ENCODE data around the gene GPATCH11. TPM values are rescaled to one million over a fixed set of nuclear protein-coding genes. Genes with fewer than 3 reads are reported as not detected.

Gene GPATCH11
- total RNA-seq, 3 donors from 2014 or later = 8.9 to 38.7 (median 10.2) TPM

DNA sequence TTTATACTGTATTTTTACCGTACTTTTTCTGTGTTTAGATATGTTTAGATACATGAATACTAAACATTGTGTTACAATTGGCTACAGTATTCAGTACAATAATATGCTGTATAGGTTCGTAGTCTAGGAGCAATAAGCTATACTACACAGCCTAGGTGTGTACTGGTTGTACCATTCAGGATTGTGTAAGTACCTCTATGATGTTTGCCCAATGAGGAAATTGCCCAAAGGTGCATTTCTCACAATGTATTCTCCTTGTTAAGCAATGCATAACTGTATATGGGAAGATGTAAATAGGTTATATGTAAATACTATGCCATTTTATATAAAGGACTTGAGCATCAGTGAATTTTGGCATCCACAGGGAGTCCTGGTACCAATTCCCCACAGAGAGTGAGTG lies 61.7 kb downstream of the GPATCH11 start:
- Histone ChIP-seq H3K4me1 (no peaks in the 10 kb centered on the region), H3K4me3 (no peak overlapping the region), H3K27me3 (no peaks in the 10 kb centered on the region), H3K27ac (no peak overlapping the region), H3K9me3 (no peaks in the 10 kb centered on the region), H3K36me3 (peaks cover 11% of the 10 kb centered on the region)
- TF ChIP-seq POLR2AphosphoS5 (IDR thresholded peaks at IDR 0.05) (no peak), POLR2A (IDR thresholded peaks at IDR 0.05) (no peak)
- TF ChIP-seq, protein P1, sequence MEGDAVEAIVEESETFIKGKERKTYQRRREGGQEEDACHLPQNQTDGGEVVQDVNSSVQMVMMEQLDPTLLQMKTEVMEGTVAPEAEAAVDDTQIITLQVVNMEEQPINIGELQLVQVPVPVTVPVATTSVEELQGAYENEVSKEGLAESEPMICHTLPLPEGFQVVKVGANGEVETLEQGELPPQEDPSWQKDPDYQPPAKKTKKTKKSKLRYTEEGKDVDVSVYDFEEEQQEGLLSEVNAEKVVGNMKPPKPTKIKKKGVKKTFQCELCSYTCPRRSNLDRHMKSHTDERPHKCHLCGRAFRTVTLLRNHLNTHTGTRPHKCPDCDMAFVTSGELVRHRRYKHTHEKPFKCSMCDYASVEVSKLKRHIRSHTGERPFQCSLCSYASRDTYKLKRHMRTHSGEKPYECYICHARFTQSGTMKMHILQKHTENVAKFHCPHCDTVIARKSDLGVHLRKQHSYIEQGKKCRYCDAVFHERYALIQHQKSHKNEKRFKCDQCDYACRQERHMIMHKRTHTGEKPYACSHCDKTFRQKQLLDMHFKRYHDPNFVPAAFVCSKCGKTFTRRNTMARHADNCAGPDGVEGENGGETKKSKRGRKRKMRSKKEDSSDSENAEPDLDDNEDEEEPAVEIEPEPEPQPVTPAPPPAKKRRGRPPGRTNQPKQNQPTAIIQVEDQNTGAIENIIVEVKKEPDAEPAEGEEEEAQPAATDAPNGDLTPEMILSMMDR (IDR thresholded peaks at IDR 0.05) = no peak
- no peak for DNase-seq (ENCODE audit: low spot score in 2 of 2)
- intact Hi-C loops (cut with DNase I; ENCODE audit: low total_unique reads) = no loop called here

DNA sequence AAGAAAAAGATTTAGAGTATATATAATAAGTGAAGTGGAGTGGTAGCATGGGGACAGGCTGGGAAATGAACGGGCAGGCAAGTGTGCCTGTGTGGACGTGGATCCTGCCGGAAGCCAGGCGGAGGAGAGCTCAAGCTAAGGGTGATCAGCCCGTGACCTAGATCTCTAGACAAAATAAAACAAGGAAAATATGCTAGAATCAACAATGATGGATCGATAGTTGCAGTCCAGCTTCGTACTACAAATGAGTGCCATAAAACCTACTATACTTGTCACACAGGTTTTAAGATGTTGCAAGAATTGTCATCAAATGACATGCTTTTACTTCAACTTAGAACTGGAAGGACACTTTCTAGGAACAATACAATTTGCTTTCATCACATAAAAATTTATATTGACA lies 64.0 kb downstream of the GPATCH11 start:
- intact Hi-C loops (cut with DNase I; ENCODE audit: low total_unique reads) = no loop called here
- no peak for DNase-seq (ENCODE audit: low spot score in 2 of 2)
- H3K36me3 ChIP-seq = peaks cover 11% of the 10 kb centered on the region
- H3K4me3 ChIP-seq = no peak overlapping the region
- H3K27me3 ChIP-seq = no peaks in the 10 kb centered on the region
- H3K27ac ChIP-seq = no peak overlapping the region
- no peaks in the 10 kb centered on the region for H3K9me3 ChIP-seq
- no peaks in the 10 kb centered on the region for H3K4me1 ChIP-seq
- no peak for TF ChIP-seq POLR2AphosphoS5 (IDR thresholded peaks at IDR 0.05)
- TF ChIP-seq, protein P1 (IDR thresholded peaks at IDR 0.05) = no peak

Other genes with a start within 250 kb of the GPATCH11 start
- 10 to 100 TPM; 27.2 to 35.1 (median 32.5) TPM for gene STRN, start 118.0 kb upstream of the GPATCH11 start, total RNA-seq
- 10 to 100 TPM; 35.7 to 64.2 (median 36.5) TPM for gene HEATR5B, start 146 bp upstream of the GPATCH11 start, total RNA-seq
- 10 to 100 TPM; 22.3 to 33.2 (median 23.5) TPM for gene EIF2AK2, start 72.5 kb downstream of the GPATCH11 start, total RNA-seq
- not detected for gene SULT6B1, start 104.2 kb downstream of the GPATCH11 start, total RNA-seq
- 10 to 100 TPM; 19.4 to 43.0 (median 21.6) TPM for gene CEBPZOS, start 112.0 kb downstream of the GPATCH11 start, total RNA-seq
- 10 to 100 TPM; 37.9 to 51.1 (median 46.9) TPM for gene CEBPZ, start 147.1 kb downstream of the GPATCH11 start, total RNA-seq
- 10 to 100 TPM; 13.3 to 29.0 (median 20.6) TPM for gene NDUFAF7, start 147.1 kb downstream of the GPATCH11 start, total RNA-seq
- gene PRKD3, start 240.3 kb downstream of the GPATCH11 start, total RNA-seq = 10 to 100 TPM; 46.5 to 57.4 (median 56.2) TPM